Thoracic aorta (tissue), 2 donors: ENCODE measurements around the gene JADE2. TPM values are rescaled to one million over a fixed set of nuclear protein-coding genes. Genes with fewer than 3 reads are reported as not detected.

ENCODE experiments used
- ATAC-seq: fragments of 150-250 bp; one replicate; pipeline ENCODE4 v1.8.0; 2017; ENCODE audit warnings: low read depth; ENCODE audit not compliant: insufficient number of reproducible peaks, low FRiP score
- DNase-seq: peaks from one replicate; pipeline ENCODE4 v3.0.0-alpha.2; 2020; ENCODE audit warnings: low spot score
- H3K27ac ChIP-seq, 2 donors: fragments of 200-600 bp; sonication (generic); 1 replicate in 1 of 2; 2 replicates in 1 of 2; pipeline ENCODE4 v1.5.1; 2016; ENCODE audit warnings: mild to moderate bottlenecking in 2 of 2, moderate library complexity in 2 of 2
- H3K27me3 ChIP-seq: fragments of 200-600 bp; sonication (generic); replicated peaks from 2 replicates; pipeline ENCODE4 v1.6.0; 2016; ENCODE audit warnings: mild to moderate bottlenecking; ENCODE audit not compliant: insufficient read depth
- H3K36me3 ChIP-seq: fragments of 200-600 bp; sonication (generic); one replicate; pipeline ENCODE4 v1.5.1; 2016
- H3K4me1 ChIP-seq, 2 donors: fragments of 200-600 bp; sonication (generic); 1 replicate in 1 of 2; 2 replicates in 1 of 2; pipeline versions ENCODE4 v1.5.1 to v1.6.0; 2016; ENCODE audit warnings: low read depth in 2 of 2, mild to moderate bottlenecking in 1 of 2; ENCODE audit not compliant: control insufficient read depth in 1 of 2
- H3K4me3 ChIP-seq: fragments of 200-600 bp; sonication (generic); 2 replicates; pipeline ENCODE4 v1.5.1; 2016; ENCODE audit warnings: mild to moderate bottlenecking
- H3K9me3 ChIP-seq: fragments of 200-600 bp; sonication (generic); 2 replicates; pipeline ENCODE4 v1.5.1; 2016
- total RNA-seq, 2 donors: library from RNA; depleted of rRNA; stranded (reverse); fragments of >200 nt; gene quantifications; one replicate each; pipeline versions ENCODE4 v1.1.0 to v1.2.3, GENCODE V29; 2016
- TF ChIP-seq, protein P1 (sequence below): fragments of 200-600 bp; sonication (generic); IDR thresholded peaks from one replicate; pipeline ENCODE4 v1.5.1; 2019; ENCODE audit warnings: antibody characterized with exemption

The JADE2 gene
- total RNA-seq, 2 donors from 2014 or later, result 54.0 to 81.3 TPM

- Histone ChIP-seq H3K27ac (peak overlapping the region; percentile 99 to 100), H3K4me1 (peaks cover 10 to 19% of the 10 kb centered on the region in 2 donors), H3K36me3 (no peaks in the 10 kb centered on the region), H3K9me3 (no peaks in the 10 kb centered on the region), H3K27me3 (no peaks in the 10 kb centered on the region), H3K4me3 (peak overlapping the region; percentile 98)
- TF ChIP-seq, protein P1, sequence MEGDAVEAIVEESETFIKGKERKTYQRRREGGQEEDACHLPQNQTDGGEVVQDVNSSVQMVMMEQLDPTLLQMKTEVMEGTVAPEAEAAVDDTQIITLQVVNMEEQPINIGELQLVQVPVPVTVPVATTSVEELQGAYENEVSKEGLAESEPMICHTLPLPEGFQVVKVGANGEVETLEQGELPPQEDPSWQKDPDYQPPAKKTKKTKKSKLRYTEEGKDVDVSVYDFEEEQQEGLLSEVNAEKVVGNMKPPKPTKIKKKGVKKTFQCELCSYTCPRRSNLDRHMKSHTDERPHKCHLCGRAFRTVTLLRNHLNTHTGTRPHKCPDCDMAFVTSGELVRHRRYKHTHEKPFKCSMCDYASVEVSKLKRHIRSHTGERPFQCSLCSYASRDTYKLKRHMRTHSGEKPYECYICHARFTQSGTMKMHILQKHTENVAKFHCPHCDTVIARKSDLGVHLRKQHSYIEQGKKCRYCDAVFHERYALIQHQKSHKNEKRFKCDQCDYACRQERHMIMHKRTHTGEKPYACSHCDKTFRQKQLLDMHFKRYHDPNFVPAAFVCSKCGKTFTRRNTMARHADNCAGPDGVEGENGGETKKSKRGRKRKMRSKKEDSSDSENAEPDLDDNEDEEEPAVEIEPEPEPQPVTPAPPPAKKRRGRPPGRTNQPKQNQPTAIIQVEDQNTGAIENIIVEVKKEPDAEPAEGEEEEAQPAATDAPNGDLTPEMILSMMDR, result no peak
- DNase-seq (no peak), ATAC-seq (no peak)
Measured at GRCh38 chr5:134523543-134524271, 1.8 kb upstream of the JADE2 start.

DNA sequence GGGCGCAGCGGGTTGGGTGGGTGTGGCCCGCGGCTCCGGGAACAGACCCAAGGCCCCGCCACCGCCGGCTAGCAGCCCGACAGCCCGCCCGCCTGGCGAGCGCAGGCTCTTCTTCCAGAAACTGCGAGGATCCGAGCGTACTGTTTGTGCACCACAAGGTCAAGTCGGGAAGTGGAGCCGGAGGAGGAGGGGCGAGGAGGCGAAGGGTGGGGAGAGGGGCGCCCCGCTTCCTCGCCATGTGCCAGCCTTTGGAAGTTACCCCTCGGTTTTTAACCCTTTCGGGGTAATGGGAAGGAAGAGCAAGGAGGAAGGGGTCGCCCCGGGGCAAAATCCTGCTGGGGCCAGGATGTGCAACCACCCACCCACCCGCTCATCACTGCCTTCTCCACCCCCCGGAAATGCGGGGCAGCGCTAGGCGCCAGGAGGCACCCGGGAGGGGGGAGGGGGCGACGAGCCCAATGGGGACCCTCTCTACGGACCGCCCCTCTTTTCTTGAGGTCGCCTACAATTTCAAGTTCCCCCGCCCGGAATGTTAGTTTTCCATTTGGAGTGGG, 1.1 kb upstream of the JADE2 start:
- peaks cover 16 to 25% of the 10 kb centered on the region in 2 donors for H3K4me1 ChIP-seq

GRCh38 chr5:134525683-134526482, 413 bp downstream of the JADE2 start:
- no peaks in the 10 kb centered on the region for H3K9me3 ChIP-seq
- TF ChIP-seq, protein P1, result no peak
- H3K36me3 ChIP-seq, result no peaks in the 10 kb centered on the region
- DNase-seq, result peak; percentile 66
- peaks cover 29 to 40% of the 10 kb centered on the region in 2 donors for H3K4me1 ChIP-seq
- H3K27me3 ChIP-seq, result no peaks in the 10 kb centered on the region
- H3K4me3 ChIP-seq, result peak overlapping the region; percentile 98
- peak; percentile 35 for ATAC-seq
- H3K27ac ChIP-seq, result peak overlapping the region; percentile 99 to 100

More for the DNA sequence above, 1.1 kb upstream of the JADE2 start:
- ATAC-seq (peak; percentile 8), DNase-seq (no peak)
- no peaks in the 10 kb centered on the region for H3K27me3 ChIP-seq
- no peaks in the 10 kb centered on the region for H3K36me3 ChIP-seq
- H3K27ac ChIP-seq, result peak overlapping the region; percentile 99 to 100
- H3K9me3 ChIP-seq, result no peaks in the 10 kb centered on the region
- TF ChIP-seq, protein P1, result no peak
- peak overlapping the region; percentile 98 for H3K4me3 ChIP-seq

DNA sequence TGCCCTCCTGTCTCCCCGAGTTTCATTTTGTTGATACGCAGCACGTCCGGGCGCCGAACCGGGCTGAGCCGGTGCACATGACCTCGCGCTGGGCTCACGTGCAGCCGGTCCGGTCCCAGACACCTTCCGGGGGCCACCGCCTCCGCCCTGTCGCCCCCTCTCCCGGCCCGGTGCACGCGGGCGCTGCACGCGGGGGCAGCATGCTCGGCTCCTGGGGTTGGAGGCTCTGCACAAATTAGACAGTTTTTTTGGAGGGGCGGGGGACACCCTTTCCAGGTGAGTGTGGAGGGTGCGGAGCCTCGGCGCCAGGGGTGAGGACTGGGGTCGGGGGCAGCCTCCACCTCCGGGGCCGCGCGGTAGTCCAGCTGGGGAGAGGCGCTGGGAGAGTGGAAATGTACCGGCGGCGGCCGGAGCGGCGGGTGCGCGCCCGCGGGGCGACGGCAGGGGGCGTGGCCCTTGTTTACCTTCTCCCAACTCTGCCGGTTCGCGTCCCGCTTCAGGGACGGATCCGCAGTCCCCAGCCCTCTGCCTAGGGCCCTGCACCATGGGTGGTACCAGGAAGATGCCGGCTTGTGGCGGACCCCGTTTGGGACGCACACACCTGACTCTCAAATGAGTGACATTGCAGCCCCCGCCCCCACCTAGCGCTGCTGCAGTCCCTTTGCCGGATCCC, 1.1 kb downstream of the JADE2 start:
- ATAC-seq (peak; percentile 7), DNase-seq (no peak)
- peaks cover 36 to 48% of the 10 kb centered on the region in 2 donors for H3K4me1 ChIP-seq
- no peaks in the 10 kb centered on the region for H3K36me3 ChIP-seq
- H3K27ac ChIP-seq, result peak overlapping the region; percentile 99 to 100
- H3K27me3 ChIP-seq, result no peaks in the 10 kb centered on the region
- H3K4me3 ChIP-seq, result peak overlapping the region; percentile 98
- TF ChIP-seq, protein P1, result peak; percentile 44
- no peaks in the 10 kb centered on the region for H3K9me3 ChIP-seq
